Upper lobe of left lung (tissue), 6 donors: ENCODE measurements around the gene ZNF544. TPM values are rescaled to one million over a fixed set of nuclear protein-coding genes. Genes with fewer than 3 reads are reported as not detected.

Experiments used
- ATAC-seq, 2 donors: fragments of 200-7000 bp; cut with Tn5 transposase; one replicate each; pipeline ENCODE4 v1.9.1; 2022; ENCODE audit warnings: mild to moderate bottlenecking in 2 of 2, moderate library complexity in 2 of 2; ENCODE audit not compliant: low FRiP score in 2 of 2
- DNase-seq, 2 donors: peaks; one replicate each; pipeline ENCODE4 v3.0.0-alpha.2; 2019 to 2020
- H3K27ac ChIP-seq, 4 donors: fragments of 200-600 bp; sonication (generic); one replicate each; pipeline ENCODE4 v1.5.1; 2016 to 2019
- H3K27me3 ChIP-seq, 4 donors: fragments of 200-600 bp; sonication (generic); one replicate each; pipeline ENCODE4 v1.5.1; 2017 to 2019
- H3K36me3 ChIP-seq, 4 donors: fragments of 200-600 bp; sonication (generic); one replicate each; pipeline ENCODE4 v1.5.1; 2016 to 2019
- H3K4me1 ChIP-seq, 4 donors: fragments of 200-600 bp; sonication (generic); one replicate each; pipeline ENCODE4 v1.5.1; 2018 to 2019
- H3K4me3 ChIP-seq, 4 donors: fragments of 200-600 bp; sonication (generic); one replicate each; pipeline ENCODE4 v1.5.1; 2017 to 2019; ENCODE audit warnings: mild to moderate bottlenecking in 2 of 4, moderate library complexity in 1 of 4
- H3K9me3 ChIP-seq, 4 donors: fragments of 200-600 bp; sonication (generic); one replicate each; pipeline ENCODE4 v1.5.1; 2018 to 2019
- EP300 ChIP-seq, 4 donors: sonication (generic); formaldehyde crosslinking; IDR thresholded peaks; one replicate each; pipeline ENCODE4 v1.5.1; 2017; ENCODE audit warnings: antibody characterized with exemption in 4 of 4, control low read depth in 2 of 4
- POLR2A ChIP-seq, 4 donors: fragments of 450-650 bp; IDR thresholded peaks; one replicate each; pipeline ENCODE4 v1.5.1; 2016 to 2017; ENCODE audit warnings: antibody characterized with exemption in 4 of 4, mild to moderate bottlenecking in 2 of 4
- POLR2AphosphoS5 ChIP-seq, 2 donors: sonication (generic); formaldehyde crosslinking; IDR thresholded peaks; one replicate each; pipeline ENCODE4 v1.5.1; 2017; ENCODE audit warnings: antibody characterized with exemption in 2 of 2
- WGBS, 2 donors: methylation state at CpG; one replicate each; pipeline ENCODE4 v1.1.5; 2017 to 2018; 5-methylcytosine and 5-hydroxymethylcytosine counted together
- total RNA-seq, 6 donors: library from RNA; depleted of rRNA in 4 of 6; stranded (reverse); fragments of >200 nt in 4 of 6; gene quantifications; one replicate each; pipeline versions ENCODE4 v1.1.0 to v1.2.1, GENCODE V29; 2016 to 2021
- TF ChIP-seq, protein P1 (sequence below), 6 experiments: fragments of 450-650 bp in 4 of 6; fragments of 200-600 bp in 2 of 6; sonication (generic) in 2 of 6; IDR thresholded peaks; one replicate each; pipeline ENCODE4 v1.5.1; 2016 to 2019; ENCODE audit warnings: antibody characterized with exemption in 6 of 6
- donor health status: DM: no; HTN: no; CAD: no; lungs with moderate emphysema.
- donor health status: DM: no; HTN: yes; CAD: no; lungs with severe emphysema.

ZNF544 gene
- total RNA-seq, 6 donors from 2014 or later, result 12.8 to 36.7 (median 20.8) TPM

- no peak for DNase-seq
- H3K4me1 ChIP-seq, result peaks cover 0 to 25% (median 14%) of the 10 kb centered on the region in 4 donors
- H3K27me3 ChIP-seq, result no peaks in the 10 kb centered on the region
- peaks cover 0 to 6% (median 2%) of the 10 kb centered on the region in 4 donors for H3K36me3 ChIP-seq
- peak overlapping the region; percentile 77 to 94 (median 88) for H3K27ac ChIP-seq
- peak in 1 of 2 donors; percentile 24 for ATAC-seq
- H3K9me3 ChIP-seq, result peaks cover 10 to 46% (median 29%) of the 10 kb centered on the region in 4 donors
- WGBS, 2 donors, result 41 to 44% methylated on average over 25 of the region's 25 CpGs
- H3K4me3 ChIP-seq, result peak overlapping the region; percentile 49 to 96 (median 80)
- no peak for TF ChIP-seq EP300 (IDR thresholded peaks at IDR 0.05)
- TF ChIP-seq POLR2AphosphoS5 (IDR thresholded peaks at IDR 0.05), result no peak
- TF ChIP-seq, protein P1, sequence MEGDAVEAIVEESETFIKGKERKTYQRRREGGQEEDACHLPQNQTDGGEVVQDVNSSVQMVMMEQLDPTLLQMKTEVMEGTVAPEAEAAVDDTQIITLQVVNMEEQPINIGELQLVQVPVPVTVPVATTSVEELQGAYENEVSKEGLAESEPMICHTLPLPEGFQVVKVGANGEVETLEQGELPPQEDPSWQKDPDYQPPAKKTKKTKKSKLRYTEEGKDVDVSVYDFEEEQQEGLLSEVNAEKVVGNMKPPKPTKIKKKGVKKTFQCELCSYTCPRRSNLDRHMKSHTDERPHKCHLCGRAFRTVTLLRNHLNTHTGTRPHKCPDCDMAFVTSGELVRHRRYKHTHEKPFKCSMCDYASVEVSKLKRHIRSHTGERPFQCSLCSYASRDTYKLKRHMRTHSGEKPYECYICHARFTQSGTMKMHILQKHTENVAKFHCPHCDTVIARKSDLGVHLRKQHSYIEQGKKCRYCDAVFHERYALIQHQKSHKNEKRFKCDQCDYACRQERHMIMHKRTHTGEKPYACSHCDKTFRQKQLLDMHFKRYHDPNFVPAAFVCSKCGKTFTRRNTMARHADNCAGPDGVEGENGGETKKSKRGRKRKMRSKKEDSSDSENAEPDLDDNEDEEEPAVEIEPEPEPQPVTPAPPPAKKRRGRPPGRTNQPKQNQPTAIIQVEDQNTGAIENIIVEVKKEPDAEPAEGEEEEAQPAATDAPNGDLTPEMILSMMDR (IDR thresholded peaks at IDR 0.05), result no peak
- no peak for TF ChIP-seq POLR2A (IDR thresholded peaks at IDR 0.05)
Measured at GRCh38 chr19:58277748-58278540, 49.2 kb downstream of the ZNF544 start.

DNA sequence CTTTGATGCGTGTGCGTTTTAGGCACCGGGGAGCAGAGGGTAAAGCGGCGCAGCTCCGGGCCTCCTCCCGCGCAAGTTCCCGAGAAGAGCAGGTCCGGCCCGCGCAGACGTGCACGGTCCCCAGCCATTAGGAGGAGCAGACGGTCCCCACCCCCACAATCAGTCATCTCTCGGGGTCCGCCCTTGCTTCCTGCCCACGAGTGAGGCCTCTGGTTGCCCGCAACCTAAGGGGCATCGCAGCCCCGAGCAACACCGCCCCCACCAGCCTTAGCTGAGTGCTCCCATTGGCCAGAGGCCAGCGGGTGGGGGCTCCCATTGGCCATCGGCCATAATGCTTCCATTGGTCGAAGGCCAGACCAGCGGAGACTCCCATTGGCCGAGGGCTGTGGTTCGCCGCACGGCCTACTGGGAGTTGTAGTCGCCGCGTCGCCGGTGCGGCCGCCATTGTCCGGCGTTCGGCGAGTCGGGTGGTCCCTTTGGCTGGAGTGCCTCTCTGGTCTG lies 49.9 kb downstream of the ZNF544 start, which contains the start of gene ZNF8:
TSS of gene ZNF8 (plus strand) at position 415 of the 501 bp plus-strand sequence. CDS start 127 bp downstream, outside the sequence.
- H3K4me3 ChIP-seq, result peak within 1 kb of the TSS; percentile 49 to 96 (median 80)
- WGBS, 2 donors, result 0% methylated on average over 7 to 29 of the region's 42 CpGs
- H3K9me3 ChIP-seq, result peaks cover 6 to 39% (median 22%) of the 10 kb centered on the region in 4 donors
- peaks cover 0 to 25% (median 14%) of the 10 kb centered on the region in 4 donors for H3K4me1 ChIP-seq
- H3K27me3 ChIP-seq, result no peaks in the 10 kb centered on the region
- DNase-seq (peak; percentile 97), ATAC-seq (peak; percentile 98 to 99)
- TF ChIP-seq POLR2AphosphoS5 (IDR thresholded peaks at IDR 0.05) (peak; percentile 88 to 91), POLR2A (IDR thresholded peaks at IDR 0.05) (peak in 2 of 4 donors; percentile 61 to 76), EP300 (IDR thresholded peaks at IDR 0.05) (no peak)
- TF ChIP-seq, protein P1 (IDR thresholded peaks at IDR 0.05), result peak in 1 of 6 experiments; percentile 27
- peak within 1 kb of the TSS; percentile 77 to 94 (median 88) for H3K27ac ChIP-seq
- H3K36me3 ChIP-seq, result peaks cover 0 to 6% (median 2%) of the 10 kb centered on the region in 4 donors

GRCh38 chr19:58279042-58279924 lies 50.6 kb downstream of the ZNF544 start:
- peak overlapping the region; percentile 49 to 96 (median 80) for H3K4me3 ChIP-seq
- 7 to 12% methylated on average over 15 to 30 of the region's 60 CpGs for WGBS, 2 donors
- TF ChIP-seq EP300 (IDR thresholded peaks at IDR 0.05) (no peak), POLR2A (IDR thresholded peaks at IDR 0.05) (peak in 1 of 4 donors; percentile 71), POLR2AphosphoS5 (IDR thresholded peaks at IDR 0.05) (no peak)
- TF ChIP-seq, protein P1 (IDR thresholded peaks at IDR 0.05), result peak in 1 of 6 experiments; percentile 1
- ATAC-seq, result peak; percentile 80 to 82
- peaks cover 0 to 6% (median 2%) of the 10 kb centered on the region in 4 donors for H3K36me3 ChIP-seq
- peaks cover 0 to 25% (median 14%) of the 10 kb centered on the region in 4 donors for H3K4me1 ChIP-seq
- peak overlapping the region; percentile 77 to 94 (median 88) for H3K27ac ChIP-seq
- peaks cover 6 to 38% (median 17%) of the 10 kb centered on the region in 4 donors for H3K9me3 ChIP-seq
- no peaks in the 10 kb centered on the region for H3K27me3 ChIP-seq
- DNase-seq, result peak; percentile 54 to 91

DNA sequence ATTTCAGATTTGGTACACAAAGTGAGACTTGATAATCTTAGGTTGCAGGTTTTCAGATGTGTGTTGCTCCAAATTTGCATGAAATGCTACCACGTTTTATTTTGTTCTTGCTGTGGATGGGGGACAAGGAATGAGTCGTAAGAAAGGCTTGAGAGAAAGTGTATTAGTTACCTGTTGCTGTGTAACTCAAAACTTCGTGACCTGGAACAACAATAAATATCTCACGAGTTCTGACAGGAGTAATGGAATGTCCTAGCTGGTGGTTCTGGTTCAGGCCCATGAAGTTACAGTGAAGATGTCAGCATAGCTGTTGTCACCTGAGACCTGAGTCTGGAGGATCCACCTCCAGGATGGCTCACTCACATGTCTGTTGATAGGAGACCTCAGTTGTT lies 51.2 kb downstream of the ZNF544 start:
- DNase-seq (no peak), ATAC-seq (no peak)
- 75 to 79% methylated on average over 4 of the region's 4 CpGs for WGBS, 2 donors
- Histone ChIP-seq H3K27me3 (no peaks in the 10 kb centered on the region), H3K9me3 (peaks cover 4 to 38% (median 15%) of the 10 kb centered on the region in 4 donors), H3K36me3 (peaks cover 0 to 7% (median 4%) of the 10 kb centered on the region in 4 donors), H3K4me1 (peaks cover 0 to 25% (median 14%) of the 10 kb centered on the region in 4 donors), H3K27ac (peak overlapping the region in 1 of 4 donors; percentile 92), H3K4me3 (peak overlapping the region in 3 of 4 donors; percentile 76 to 96 (median 83))
- no peak for TF ChIP-seq POLR2AphosphoS5 (IDR thresholded peaks at IDR 0.05)
- TF ChIP-seq, protein P1 (IDR thresholded peaks at IDR 0.05), result no peak
- TF ChIP-seq EP300 (IDR thresholded peaks at IDR 0.05), result no peak
- TF ChIP-seq POLR2A (IDR thresholded peaks at IDR 0.05), result no peak
